Ecto neural progenitor cell (in vitro differentiated cells): ENCODE measurements around the gene LINGO4.

Experiments used
- DNase-seq: peaks from one replicate; pipeline ENCODE4 v3.0.0-alpha.2; 2018; ENCODE audit warnings: low spot score

The LINGO4 gene

GRCh38 chr1:151833172-151833900, 28.1 kb upstream of the LINGO4 start:
- no peak for DNase-seq

DNA sequence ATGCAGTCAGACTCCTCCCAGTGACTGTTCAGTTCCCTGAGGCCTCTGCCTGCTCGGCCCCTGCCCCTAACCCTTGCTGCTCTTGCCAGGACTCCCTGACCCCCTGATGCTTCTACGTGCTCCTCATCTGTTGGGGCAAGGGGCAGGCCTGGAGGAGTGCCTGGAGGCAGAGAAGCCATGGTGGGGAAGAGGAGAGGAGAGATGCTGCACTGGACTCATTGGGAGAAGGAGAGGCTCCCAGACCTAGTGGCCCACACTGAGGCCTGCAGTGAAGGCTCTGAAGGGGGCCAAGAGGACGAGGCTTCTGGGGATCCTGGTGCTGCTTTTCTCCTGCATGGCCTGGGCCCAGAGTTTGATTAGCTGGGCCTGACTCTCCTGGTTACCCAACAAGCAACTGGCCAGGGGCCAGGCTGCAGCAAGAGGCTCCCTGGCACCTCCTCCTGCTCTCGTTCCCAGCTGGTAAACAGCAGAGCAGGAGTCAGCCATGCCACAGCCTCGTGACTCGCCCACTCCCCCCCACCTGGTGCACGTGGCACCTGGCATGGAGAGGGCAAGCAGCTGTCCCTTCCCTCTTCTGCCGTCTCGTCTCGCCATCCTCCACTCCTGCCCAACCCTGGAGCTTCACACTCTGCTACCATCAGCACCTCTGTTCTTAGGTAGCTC, 27.2 kb upstream of the LINGO4 start:
- DNase-seq, result no peak

GRCh38 chr1:151831605-151832004, 26.4 kb upstream of the LINGO4 start, which contains the start of gene RORC:
Gene RORC, minus strand, starts transcription at chr1:151831802. Its CDS starts 38 bp downstream, at chr1:151831764.
- no peak for DNase-seq

GRCh38 chr1:151831256-151831591, 26.0 kb upstream of the LINGO4 start:
- no peak for DNase-seq

DNA sequence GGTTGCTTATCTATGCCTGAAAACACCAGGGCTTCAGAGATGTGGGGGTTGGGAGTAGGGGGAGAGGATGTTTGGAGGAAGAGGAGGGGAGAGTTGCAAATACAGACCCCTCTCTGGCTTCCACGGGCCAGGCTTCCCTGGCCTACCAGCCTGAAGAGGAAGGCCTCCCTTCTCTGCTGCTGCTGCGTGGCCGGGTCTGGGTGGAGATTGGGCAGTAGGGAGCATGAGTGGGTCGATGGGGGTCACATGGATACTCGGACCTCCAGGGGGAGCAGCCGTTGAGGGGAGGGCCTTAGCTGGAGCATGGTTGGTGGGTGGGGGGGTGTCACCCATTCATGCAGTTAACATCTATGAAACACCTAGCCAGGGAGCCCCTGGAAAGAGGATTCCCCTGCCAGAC, 24.8 kb upstream of the LINGO4 start:
- no peak for DNase-seq

DNA sequence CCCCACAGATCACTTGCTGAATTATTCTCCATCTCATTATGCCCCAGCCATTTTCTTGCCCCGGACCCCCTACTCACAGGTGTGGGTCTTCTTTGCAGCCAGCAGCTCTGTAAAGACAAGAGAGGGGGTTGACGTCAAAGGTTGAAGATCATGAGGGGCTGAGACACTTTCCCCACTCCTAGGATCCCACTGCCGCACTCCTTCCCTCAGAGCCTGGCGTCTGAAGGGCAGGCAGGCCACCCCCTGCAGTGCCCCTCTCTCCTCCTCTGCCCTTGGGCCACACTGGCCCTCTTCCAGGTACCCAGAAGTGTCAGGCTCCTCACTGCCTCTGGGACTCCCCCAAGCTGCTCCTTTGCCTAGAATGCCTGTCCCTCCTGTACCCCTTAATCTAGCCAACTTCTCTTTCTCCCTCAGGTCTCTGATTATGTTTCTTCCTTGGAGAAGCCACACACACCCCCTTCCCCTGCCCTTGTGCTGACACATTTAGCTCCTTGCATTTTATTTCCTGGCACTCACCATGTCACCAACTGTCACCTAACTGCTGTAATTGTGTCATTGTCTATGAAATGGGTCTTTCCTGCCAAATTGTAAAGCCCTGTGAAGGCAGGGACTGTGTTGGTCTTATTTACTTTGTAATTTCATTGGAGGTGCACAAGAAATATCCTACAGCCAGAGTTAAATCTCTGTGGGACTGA, 24.3 kb upstream of the LINGO4 start:
- no peak for DNase-seq

DNA sequence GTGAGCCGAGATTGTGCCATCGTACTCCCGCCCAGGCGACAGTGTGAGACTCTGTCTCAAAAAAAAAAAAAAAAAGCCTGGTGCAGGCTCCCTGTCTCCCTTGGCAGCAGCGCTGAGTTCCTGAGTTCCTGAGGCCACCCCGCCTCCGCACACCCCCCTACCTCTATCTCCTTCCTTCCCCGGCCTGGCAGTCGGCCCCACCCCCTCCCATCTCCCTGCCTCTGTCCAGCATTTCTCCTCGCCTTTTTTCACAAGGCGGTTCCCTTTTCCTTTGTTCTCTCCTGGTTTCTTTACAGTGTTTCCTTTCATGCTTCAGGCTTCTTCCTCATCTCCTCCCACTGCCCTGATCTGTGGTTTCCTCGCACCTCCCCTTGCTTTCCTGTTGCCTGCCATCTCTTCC, 23.7 kb upstream of the LINGO4 start:
- DNase-seq, result peak; percentile 78

DNA sequence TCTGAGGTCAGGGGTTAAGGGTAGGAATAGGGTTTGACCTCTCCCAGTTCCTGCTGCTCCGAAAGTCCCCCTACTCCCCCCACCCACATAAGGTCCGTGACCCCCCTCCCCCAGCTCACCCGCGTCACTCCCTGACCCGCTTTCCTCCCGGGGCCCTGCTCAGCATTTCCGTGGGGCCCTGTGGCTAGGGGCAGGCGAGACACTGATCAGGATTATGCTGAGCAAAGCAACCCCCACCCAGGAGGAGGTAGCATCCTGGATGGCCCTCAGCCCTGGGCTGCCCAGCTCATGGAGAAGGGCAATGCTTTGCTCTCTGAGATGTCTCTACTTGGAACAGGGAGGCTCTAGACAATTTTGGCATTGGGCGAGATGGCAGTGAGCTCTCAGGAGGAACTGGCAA, 22.6 kb upstream of the LINGO4 start:
- DNase-seq, result no peak

DNA sequence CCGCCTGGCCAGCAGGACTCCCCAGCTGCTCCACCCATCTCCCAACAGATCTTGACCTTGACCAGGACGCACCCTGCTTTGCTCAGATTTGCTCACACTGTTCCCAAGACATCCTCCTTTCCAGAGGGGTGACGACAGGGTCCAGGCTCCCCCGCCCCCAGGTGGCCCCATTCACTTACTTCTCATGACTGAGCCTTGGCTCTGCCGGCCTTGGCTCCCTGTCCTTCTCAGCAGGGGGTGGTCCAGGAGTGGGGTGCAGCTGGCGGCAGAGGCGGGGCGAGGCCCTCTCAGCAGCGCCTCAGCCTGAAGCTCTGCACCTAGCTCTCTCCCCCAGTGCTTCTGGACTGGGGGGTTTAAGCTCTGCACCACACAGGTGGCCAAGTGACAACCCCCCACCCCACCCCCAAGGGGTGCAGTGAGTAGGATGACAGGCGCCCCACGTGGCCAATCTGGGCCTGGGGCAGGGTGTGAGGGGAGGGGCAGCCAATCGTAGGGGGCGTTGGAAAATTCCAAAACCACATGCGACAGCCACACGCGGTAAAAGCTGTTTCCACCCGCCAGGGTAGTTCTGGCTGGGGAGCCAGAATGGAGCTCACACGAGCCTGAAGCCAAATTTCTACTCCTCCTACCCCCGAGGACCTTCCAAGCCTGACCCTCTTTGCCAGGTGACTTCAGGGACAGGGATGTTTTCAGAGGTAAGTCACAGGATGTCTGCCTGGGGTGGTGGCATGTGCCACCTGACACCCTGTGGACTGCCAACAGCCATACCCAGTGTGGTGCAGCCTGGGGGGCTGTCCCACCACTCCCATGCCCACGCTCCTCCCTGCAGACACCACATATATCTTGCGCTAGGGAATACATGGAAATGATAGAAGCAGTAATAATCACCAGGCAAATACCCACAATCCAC, 20.8 kb upstream of the LINGO4 start:
- no peak for DNase-seq

DNA sequence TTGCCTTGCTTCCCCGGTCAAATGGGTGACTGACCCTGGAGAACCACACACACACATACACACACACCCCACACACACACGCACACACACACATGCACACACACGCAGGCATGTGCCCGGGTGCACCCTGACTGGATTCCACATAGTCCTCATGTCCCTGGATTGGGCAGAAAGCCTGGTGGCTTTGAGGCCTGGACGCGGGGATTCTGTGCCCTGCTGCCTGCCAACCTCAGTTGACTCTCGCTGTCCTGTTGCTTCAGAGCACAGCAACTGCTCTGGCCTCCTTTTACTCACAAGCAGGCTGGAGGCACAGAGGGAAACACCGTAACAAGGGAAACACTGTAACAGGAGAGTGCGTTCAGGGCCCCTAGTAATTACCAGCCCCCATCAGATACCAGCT, 20.0 kb upstream of the LINGO4 start:
- DNase-seq, result no peak

DNA sequence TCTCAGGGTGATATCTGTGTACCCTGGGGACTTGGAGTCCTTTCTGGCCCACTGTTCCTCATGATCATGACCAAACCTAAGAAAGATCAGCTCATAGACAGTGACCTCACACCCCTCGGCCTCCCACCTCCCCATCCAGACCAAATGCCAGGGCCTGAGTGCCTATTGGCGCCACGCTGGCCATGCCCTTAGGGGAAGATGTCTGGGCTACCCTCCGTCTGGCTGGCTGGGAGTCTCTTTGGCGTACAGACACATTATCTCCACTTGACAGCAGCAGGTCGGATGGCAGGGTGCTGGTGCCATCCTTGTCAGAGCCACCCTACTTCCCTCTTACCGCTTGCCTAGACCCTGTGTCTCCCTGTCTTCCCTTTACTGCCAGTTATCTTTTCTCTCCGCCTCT, 18.0 kb upstream of the LINGO4 start:
- DNase-seq, result no peak

GRCh38 chr1:151822404-151822803, 17.2 kb upstream of the LINGO4 start:
- DNase-seq, result no peak

GRCh38 chr1:151820940-151821339, 15.7 kb upstream of the LINGO4 start:
- no peak for DNase-seq

GRCh38 chr1:151819976-151820623, 14.9 kb upstream of the LINGO4 start:
- no peak for DNase-seq

DNA sequence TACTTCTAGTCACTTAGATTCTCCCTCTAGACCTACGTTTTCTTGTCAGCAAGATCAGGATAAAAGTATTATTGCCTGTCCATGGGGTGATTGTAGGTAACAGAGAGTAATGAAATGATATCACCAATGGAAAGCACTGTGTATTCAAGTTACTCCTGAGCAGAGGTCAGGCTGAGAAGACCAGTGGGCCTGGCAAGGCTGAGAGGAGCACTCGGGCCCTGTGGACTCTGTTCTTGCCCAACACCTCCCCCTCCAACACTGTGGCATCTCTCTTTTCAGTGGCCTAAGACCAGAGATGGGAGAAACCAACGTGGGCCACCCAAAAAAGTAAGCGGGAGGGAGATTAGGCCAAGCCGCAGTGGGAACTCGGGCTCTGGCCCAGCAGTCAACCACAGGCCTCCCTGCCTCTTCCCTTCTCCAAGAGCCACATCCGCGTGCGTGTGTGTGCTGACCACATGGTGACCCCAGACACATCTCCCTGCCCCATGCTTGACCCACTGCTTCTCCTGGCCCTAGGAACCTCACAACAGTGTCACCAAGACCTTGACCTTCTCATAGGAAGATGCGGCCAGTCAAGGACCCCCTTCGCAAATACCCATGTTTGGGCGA, 14.1 kb upstream of the LINGO4 start:
- no peak for DNase-seq

- DNase-seq, result no peak
Observed at GRCh38 chr1:151817353-151817730, 12.1 kb upstream of the LINGO4 start.

GRCh38 chr1:151816548-151817352, 11.5 kb upstream of the LINGO4 start:
- DNase-seq, result no peak

DNA sequence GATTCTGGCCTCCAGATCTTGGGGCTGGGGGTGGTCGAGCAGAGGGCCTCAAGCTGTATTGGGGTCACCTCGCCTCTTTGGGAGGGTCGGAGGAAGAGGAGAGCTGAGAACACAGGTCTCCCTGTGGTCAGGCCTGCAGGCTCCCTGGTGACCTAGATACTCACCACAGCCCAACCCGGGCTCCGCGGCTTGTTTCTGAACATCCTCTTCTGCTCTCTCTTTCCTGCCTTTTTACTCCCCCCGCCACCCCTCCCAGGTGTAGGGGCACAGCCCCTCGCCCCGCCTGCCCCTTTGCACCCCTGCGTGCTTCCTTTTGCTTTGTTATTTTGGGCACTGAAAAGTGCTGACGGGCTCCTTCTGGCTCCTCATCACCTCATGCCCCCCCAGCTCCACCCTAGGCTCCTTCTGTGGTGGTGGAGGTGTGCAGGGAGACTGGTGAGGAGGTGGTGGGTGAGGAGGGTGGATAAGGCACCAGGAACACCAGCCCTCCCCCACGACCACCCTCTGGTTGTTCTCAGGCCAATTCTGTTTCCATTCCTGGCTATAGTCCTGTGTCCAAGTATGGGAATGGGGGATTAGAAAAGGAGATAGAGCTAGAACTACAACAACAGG, 10.6 kb upstream of the LINGO4 start:
- no peak for DNase-seq

DNA sequence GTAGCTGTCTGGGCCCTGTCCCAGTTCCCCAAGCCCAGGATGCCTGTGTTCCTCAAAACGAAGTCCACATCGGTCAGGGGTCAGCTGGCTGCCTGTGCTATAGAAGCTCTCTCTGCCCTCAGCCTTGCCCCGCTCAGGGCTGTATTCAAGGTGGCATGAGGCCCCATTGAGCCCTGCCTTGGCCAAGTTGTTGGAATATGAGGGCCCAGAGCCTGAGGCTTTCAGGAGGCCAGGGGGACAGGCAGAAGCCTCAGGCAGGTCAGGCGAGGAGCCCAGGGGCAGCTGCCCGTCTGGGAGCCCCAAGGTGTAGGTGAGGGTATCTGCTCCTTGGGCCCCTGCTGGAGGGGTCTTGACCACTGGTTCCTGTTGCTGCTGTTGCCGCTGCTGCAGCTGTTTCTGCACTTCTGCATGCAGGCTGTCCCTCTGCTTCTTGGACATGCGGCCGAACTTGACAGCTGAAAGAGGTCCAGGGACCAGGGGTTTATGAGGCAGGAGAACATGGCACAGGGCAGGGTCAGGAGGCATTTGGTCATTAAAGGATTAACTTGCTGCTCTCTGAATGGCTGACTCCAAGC, 9.8 kb upstream of the LINGO4 start:
- no peak for DNase-seq

DNA sequence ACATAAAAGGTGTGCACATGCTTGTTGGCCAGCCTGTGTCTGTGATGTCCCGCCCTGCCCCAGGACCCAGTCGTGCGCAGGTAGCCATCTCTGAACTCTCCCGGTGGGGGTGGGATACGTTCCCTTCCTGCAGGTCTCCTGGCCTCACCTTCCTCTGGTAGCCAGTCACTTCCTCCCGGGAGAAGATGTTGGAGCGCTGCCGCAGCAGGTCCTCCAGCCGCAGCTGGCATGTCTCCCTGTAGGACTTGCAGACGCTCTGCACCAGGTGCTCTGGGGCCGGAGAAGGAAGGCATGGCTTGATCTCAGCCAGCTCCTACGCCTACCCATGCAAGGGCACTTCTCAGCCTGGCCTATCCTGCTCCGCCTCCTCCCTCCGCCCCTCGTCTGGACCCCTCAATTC, 9.2 kb upstream of the LINGO4 start:
- no peak for DNase-seq
